Neuronal stem cell (in vitro differentiated cells): ENCODE data around the gene SEMA3B.
"Not testable (repeated sequence)": the region's sequence is repeated elsewhere in the genome, so short reads cannot be mapped to it uniquely, and the experiment has no call there.

Experiments used
- DNase-seq: peaks from one replicate; pipeline ENCODE4 v3.0.0-alpha.2; 2013; ENCODE audit warnings: low spot score
- H2AFZ ChIP-seq: one replicate; pipeline ENCODE4 v1.6.1; 2013; ENCODE audit warnings: mild to moderate bottlenecking, low read length, inconsistent platforms
- H2AK5ac ChIP-seq: 2 replicates; pipeline ENCODE4 v1.6.1; 2013; ENCODE audit warnings: low read depth, mild to moderate bottlenecking, inconsistent platforms, low read length, moderate library complexity, mixed read lengths
- H2BK120ac ChIP-seq: 2 replicates; pipeline ENCODE4 v1.6.1; 2013; ENCODE audit warnings: low read depth, mild to moderate bottlenecking, inconsistent platforms, low read length, moderate library complexity, mixed read lengths
- H2BK12ac ChIP-seq: one replicate; pipeline ENCODE4 v1.6.1; 2013; ENCODE audit warnings: low read length, inconsistent platforms
- H2BK15ac ChIP-seq: 2 replicates; pipeline ENCODE4 v1.6.1; 2013; ENCODE audit warnings: mild to moderate bottlenecking, low read length, inconsistent platforms, mixed read lengths
- H2BK5ac ChIP-seq: one replicate; pipeline ENCODE4 v1.6.1; 2013; ENCODE audit warnings: inconsistent platforms, mild to moderate bottlenecking, low read length, moderate library complexity
- H3K14ac ChIP-seq: one replicate; pipeline ENCODE4 v1.6.1; 2013; ENCODE audit warnings: low read length, inconsistent platforms
- H3K18ac ChIP-seq: 2 replicates; pipeline ENCODE4 v1.6.1; 2013; ENCODE audit warnings: low read length, inconsistent platforms
- H3K23ac ChIP-seq: 2 replicates; pipeline ENCODE4 v1.6.1; 2013; ENCODE audit warnings: low read depth, mild to moderate bottlenecking, mixed read lengths, low read length, inconsistent platforms; ENCODE audit not compliant: poor library complexity
- H3K27ac ChIP-seq: replicated peaks from 3 replicates; pipeline ENCODE4 v1.5.1; 2013; ENCODE audit warnings: low read length, inconsistent platforms
- H3K27me3 ChIP-seq, 3 experiments: 2 replicates each; pipeline ENCODE4 v1.6.1; 2013; ENCODE audit warnings: low read length in 3 of 3, mild to moderate bottlenecking in 2 of 3, inconsistent platforms in 1 of 3, low read depth in 1 of 3, mixed read lengths in 1 of 3, moderate library complexity in 1 of 3; ENCODE audit not compliant: control insufficient read depth in 3 of 3, insufficient read depth in 3 of 3
- H3K36me3 ChIP-seq, 2 donors: replicated peaks in 1 of 2; 2 replicates each; pipeline ENCODE4 v1.6.1; 2013; ENCODE audit warnings: low read length in 2 of 2; ENCODE audit not compliant: control insufficient read depth in 2 of 2, insufficient read depth in 2 of 2
- H3K4ac ChIP-seq: 2 replicates; pipeline ENCODE4 v1.6.1; 2013; ENCODE audit warnings: inconsistent platforms, mild to moderate bottlenecking, low read length, moderate library complexity
- H3K4me1 ChIP-seq, 2 donors: 1 replicate in 1 of 2; 2 replicates in 1 of 2; pipeline ENCODE4 v1.6.1; 2013; ENCODE audit warnings: low read length in 2 of 2, low read depth in 1 of 2; ENCODE audit not compliant: control insufficient read depth in 2 of 2, insufficient read depth in 1 of 2
- H3K4me2 ChIP-seq: one replicate; pipeline ENCODE4 v1.6.1; 2013; ENCODE audit warnings: mild to moderate bottlenecking, low read length, inconsistent platforms; ENCODE audit not compliant: insufficient read depth, poor library complexity, severe bottlenecking
- H3K4me3 ChIP-seq, 2 donors: 2 replicates each; pipeline ENCODE4 v1.5.1; 2013; ENCODE audit warnings: low read length in 2 of 2, mild to moderate bottlenecking in 2 of 2, inconsistent platforms in 1 of 2, moderate library complexity in 1 of 2
- H3K79me1 ChIP-seq: one replicate; pipeline ENCODE4 v1.6.1; 2013; ENCODE audit warnings: low read depth, mild to moderate bottlenecking, inconsistent platforms, low read length, moderate library complexity
- H3K9ac ChIP-seq: one replicate; pipeline ENCODE4 v1.6.1; 2013; ENCODE audit warnings: mild to moderate bottlenecking, low read depth, low read length, inconsistent platforms; ENCODE audit not compliant: poor library complexity
- H3K9me3 ChIP-seq, 2 donors: replicated peaks in 1 of 2; 2 replicates each; pipeline versions ENCODE3 to v1.6.1; 2013; ENCODE audit warnings: low read length in 2 of 2, mild to moderate bottlenecking in 2 of 2, inconsistent platforms in 1 of 2, low read depth in 1 of 2, mixed read lengths in 1 of 2, moderate library complexity in 1 of 2; ENCODE audit not compliant: control insufficient read depth in 2 of 2, insufficient read depth in 1 of 2
- H4K8ac ChIP-seq: one replicate; pipeline ENCODE4 v1.6.1; 2013; ENCODE audit warnings: low read depth, mild to moderate bottlenecking, inconsistent platforms, low read length, moderate library complexity
- H4K91ac ChIP-seq: one replicate; pipeline ENCODE4 v1.6.1; 2013; ENCODE audit warnings: low read length, low read depth, mild to moderate bottlenecking, inconsistent platforms; ENCODE audit not compliant: poor library complexity
- WGBS, 2 donors: extraction: QIAGEN DNeasy Blood & Tissue Kit; methylation state at CpG; one replicate each; pipeline ENCODE4 v1.1.7; 2013; ENCODE audit warnings: missing lambda C conversion rate in 2 of 2, mixed read lengths in 1 of 2; ENCODE audit not compliant: insufficient read length in 2 of 2, insufficient replicate concordance in 1 of 2; ENCODE audit errors: extremely low coverage in 2 of 2; 5-methylcytosine and 5-hydroxymethylcytosine counted together

The SEMA3B gene

GRCh38 chr3:50303013-50303815, 34.3 kb downstream of the SEMA3B start, which contains the start of gene HYAL1:
Gene HYAL1 (minus strand): TSS chr3:50303574. CDS start chr3:50302956, 618 bp downstream.
- H3K27ac ChIP-seq, result peak within 1 kb of the TSS; percentile 50

DNA sequence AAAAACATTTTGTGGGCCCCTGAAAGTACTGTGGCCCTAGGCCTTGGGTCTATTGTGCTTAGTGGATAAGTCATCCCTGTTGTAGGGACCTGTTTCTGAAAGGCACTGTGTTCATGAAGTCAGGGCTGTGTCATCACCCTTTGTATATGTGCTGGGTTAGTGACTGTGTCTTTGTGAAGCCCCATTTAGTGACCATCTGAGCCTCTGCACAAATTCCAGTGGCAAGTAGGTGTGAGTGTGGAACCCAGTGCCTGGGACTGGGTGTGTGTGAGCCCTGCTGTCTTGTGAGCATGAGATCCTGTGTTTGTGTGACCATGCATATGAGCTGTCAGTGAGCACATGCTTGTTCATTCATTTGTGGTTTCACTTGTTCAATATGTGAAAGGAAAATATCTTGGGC, 35.7 kb downstream of the SEMA3B start:
- H3K79me1 ChIP-seq, result no peaks in the 10 kb centered on the region
- no peak overlapping the region for H2AK5ac ChIP-seq
- H3K4me1 ChIP-seq, result peaks cover 8 to 12% of the 10 kb centered on the region in 2 donors
- H3K27me3 ChIP-seq, result no peaks in the 10 kb centered on the region
- no peak overlapping the region for H3K14ac ChIP-seq
- no peak overlapping the region for H3K27ac ChIP-seq
- no peak overlapping the region for H3K23ac ChIP-seq
- no peak overlapping the region for H3K4ac ChIP-seq
- H3K9ac ChIP-seq, result no peak overlapping the region
- peaks cover 0 to 7% of the 10 kb centered on the region in 2 donors for H3K9me3 ChIP-seq
- no peak for DNase-seq
- H2AFZ ChIP-seq, result no peak overlapping the region
- H4K91ac ChIP-seq, result no peak overlapping the region
- H2BK5ac ChIP-seq, result no peak overlapping the region
- H2BK12ac ChIP-seq, result no peak overlapping the region
- no peak overlapping the region for H3K4me3 ChIP-seq
- H3K4me2 ChIP-seq, result no peak overlapping the region
- H3K36me3 ChIP-seq, result peaks cover 2% of the 10 kb centered on the region in 2 donors
- no peak overlapping the region for H2BK120ac ChIP-seq
- no peak overlapping the region for H3K18ac ChIP-seq
- no peak overlapping the region for H2BK15ac ChIP-seq
- H4K8ac ChIP-seq, result no peak overlapping the region

More at GRCh38 chr3:50303013-50303815, 34.3 kb downstream of the SEMA3B start, which contains the start of gene HYAL1:
- no peak within 1 kb of the TSS for H2AFZ ChIP-seq
- H2AK5ac ChIP-seq, result peak within 1 kb of the TSS; percentile 96
- peak within 1 kb of the TSS; percentile 14 for H2BK12ac ChIP-seq
- H3K36me3 ChIP-seq, result no peaks in the 10 kb centered on the region
- no peak within 1 kb of the TSS for H3K4me3 ChIP-seq
- no peak for DNase-seq
- H3K27me3 ChIP-seq, result no peaks in the 10 kb centered on the region
- H3K23ac ChIP-seq, result peak within 1 kb of the TSS; percentile 60
- H3K4me1 ChIP-seq, result peaks cover 12 to 14% of the 10 kb centered on the region in 2 donors
- peak within 1 kb of the TSS; percentile 84 for H3K14ac ChIP-seq
- H3K9me3 ChIP-seq, result no peaks in the 10 kb centered on the region
- no peak within 1 kb of the TSS for H3K4me2 ChIP-seq
- no peak within 1 kb of the TSS for H2BK120ac ChIP-seq
- H4K91ac ChIP-seq, result no peak within 1 kb of the TSS
- H2BK15ac ChIP-seq, result peak within 1 kb of the TSS; percentile 69
- peak within 1 kb of the TSS; percentile 78 for H3K9ac ChIP-seq
- H4K8ac ChIP-seq, result peak within 1 kb of the TSS; percentile 45
- peak within 1 kb of the TSS; percentile 72 for H3K4ac ChIP-seq
- no peaks in the 10 kb centered on the region for H3K79me1 ChIP-seq
- WGBS, 2 donors, result no CpG with 5 or more reads among the region's 14 CpGs
- peak within 1 kb of the TSS; percentile 88 for H2BK5ac ChIP-seq
- H3K18ac ChIP-seq, result peak within 1 kb of the TSS; percentile 79

DNA sequence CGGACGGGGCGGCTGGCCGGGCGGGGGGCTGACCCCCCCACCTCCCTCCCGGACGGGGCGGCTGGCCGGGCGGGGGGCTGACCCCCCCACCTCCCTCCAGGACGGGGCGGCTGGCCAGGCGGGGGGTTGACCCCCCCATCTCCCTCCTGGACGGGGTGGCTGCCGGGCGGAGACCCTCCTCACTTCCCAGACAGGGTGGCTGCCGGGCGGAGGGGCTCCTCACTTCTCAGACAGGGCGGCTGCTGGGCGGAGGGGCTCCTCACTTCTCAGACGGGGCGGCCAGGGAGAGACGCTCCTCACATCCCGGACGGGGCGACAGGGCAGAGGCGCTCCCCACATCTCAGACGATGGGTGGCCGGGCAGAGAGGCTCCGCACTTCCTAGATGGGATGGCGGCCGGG, 43.1 kb downstream of the SEMA3B start:
- not testable (repeated sequence) for DNase-seq, H3K4me3 ChIP-seq, H2AK5ac ChIP-seq, H2BK120ac ChIP-seq, H2BK5ac ChIP-seq, H3K4me2 ChIP-seq, H3K4ac ChIP-seq, H3K4me1 ChIP-seq, H2AFZ ChIP-seq, H3K14ac ChIP-seq, H2BK12ac ChIP-seq, H4K91ac ChIP-seq, H2BK15ac ChIP-seq, H3K18ac ChIP-seq, H3K9ac ChIP-seq, H3K23ac ChIP-seq, H3K27ac ChIP-seq, H3K27me3 ChIP-seq, H4K8ac ChIP-seq
- Histone ChIP-seq H3K9me3 (peaks cover 2 to 13% of the 10 kb centered on the region in 2 donors), H3K79me1 (peaks cover 12% of the 10 kb centered on the region), H3K36me3 (peaks cover 23 to 33% of the 10 kb centered on the region in 2 donors)
- WGBS, 2 donors, result no CpG with 5 or more reads among the region's 32 CpGs

DNA sequence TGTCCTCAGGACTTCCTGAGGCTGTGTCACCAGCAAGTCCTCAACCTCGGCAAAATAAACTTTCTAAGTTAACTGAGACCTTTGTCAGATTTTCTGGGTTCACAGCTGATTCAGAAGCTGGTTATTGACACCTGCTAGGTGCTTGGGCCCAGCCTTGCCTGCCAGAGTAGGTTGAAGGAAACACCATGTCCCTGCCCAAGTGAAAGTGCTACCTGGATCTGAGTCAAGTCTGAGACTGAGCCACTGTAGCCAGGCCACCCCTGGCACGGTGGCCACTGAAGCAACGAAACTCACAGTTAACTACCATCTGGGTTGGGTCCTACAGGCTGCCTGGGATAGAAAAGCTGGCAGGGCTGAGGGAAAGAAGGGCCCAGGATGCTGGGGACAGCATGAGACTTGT, 45.4 kb downstream of the SEMA3B start:
- H2AFZ ChIP-seq, result no peak overlapping the region
- H3K4me2 ChIP-seq, result no peak overlapping the region
- WGBS, 2 donors, result no CpG with 5 or more reads among the region's 3 CpGs
- H3K27ac ChIP-seq, result no peak overlapping the region
- H4K8ac ChIP-seq, result no peak overlapping the region
- peaks cover 0 to 14% of the 10 kb centered on the region in 2 donors for H3K4me1 ChIP-seq
- no peak for DNase-seq
- H3K4ac ChIP-seq, result no peak overlapping the region
- H2AK5ac ChIP-seq, result no peak overlapping the region
- H3K9ac ChIP-seq, result no peak overlapping the region
- H2BK15ac ChIP-seq, result no peak overlapping the region
- H3K4me3 ChIP-seq, result no peak overlapping the region
- H3K79me1 ChIP-seq, result peaks cover 27% of the 10 kb centered on the region
- peaks cover 44 to 56% of the 10 kb centered on the region in 2 donors for H3K36me3 ChIP-seq
- H3K27me3 ChIP-seq, result no peaks in the 10 kb centered on the region
- no peak overlapping the region for H3K23ac ChIP-seq
- peak overlapping the region; percentile 21 for H3K14ac ChIP-seq
- no peak overlapping the region for H2BK120ac ChIP-seq
- peak overlapping the region; percentile 5 for H2BK5ac ChIP-seq
- no peak overlapping the region for H4K91ac ChIP-seq
- peaks cover 4 to 8% of the 10 kb centered on the region in 2 donors for H3K9me3 ChIP-seq
- H3K18ac ChIP-seq, result no peak overlapping the region
- H2BK12ac ChIP-seq, result no peak overlapping the region
